Measurements from ENCODE around the gene IL22RA2. TPM values are rescaled to one million over a fixed set of nuclear protein-coding genes. Genes with fewer than 3 reads are reported as not detected.

The IL22RA2 gene
- total RNA-seq, 1 donor from 2014 or later = not detected

- H3K4me3 ChIP-seq (ENCODE audit: low read depth, low read length) = no peak overlapping the region
- no peak for TF ChIP-seq CTCF (IDR thresholded peaks at IDR 0.05; ENCODE audit: insufficient read depth, low read length, severe bottlenecking)
- FAIRE-seq (no peak), DNase-seq (ENCODE audit: low read depth) (peak; percentile 34)
- H3K27me3 ChIP-seq (ENCODE audit: control insufficient read depth, insufficient read depth, low read length) = no peaks in the 10 kb centered on the region
- no peaks in the 10 kb centered on the region for H3K36me3 ChIP-seq (ENCODE audit: control insufficient read depth, insufficient read depth, low read length)
Observed at GRCh38 chr6:137099689-137100403, 73.6 kb downstream of the IL22RA2 start.

DNA sequence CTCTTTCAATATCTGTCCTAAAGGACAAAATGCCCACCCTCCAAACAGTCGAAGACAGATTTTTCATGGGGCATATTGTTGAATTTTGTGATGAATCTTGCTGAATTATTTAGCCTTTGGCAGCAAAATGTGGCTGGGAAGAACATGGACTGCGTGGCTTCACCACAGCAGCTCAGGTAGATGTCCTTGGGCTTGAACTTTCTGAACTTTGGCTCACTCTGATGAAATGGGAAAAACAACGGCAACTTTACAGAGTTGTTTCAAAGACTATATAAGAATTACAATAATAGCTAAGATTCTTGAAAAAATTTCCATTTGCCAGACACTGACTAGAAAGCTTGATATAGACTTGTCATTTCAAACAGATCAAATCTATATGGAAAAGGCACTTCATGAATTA lies 75.9 kb downstream of the IL22RA2 start:
- Histone ChIP-seq H3K36me3 (ENCODE audit: control insufficient read depth, insufficient read depth, low read length) (no peaks in the 10 kb centered on the region), H3K27me3 (ENCODE audit: control insufficient read depth, insufficient read depth, low read length) (no peaks in the 10 kb centered on the region), H3K4me3 (ENCODE audit: low read depth, low read length) (no peak overlapping the region)
- FAIRE-seq (no peak), DNase-seq (ENCODE audit: low read depth) (no peak)
- TF ChIP-seq CTCF (IDR thresholded peaks at IDR 0.05; ENCODE audit: insufficient read depth, low read length, severe bottlenecking) = no peak

- FAIRE-seq (no peak), DNase-seq (ENCODE audit: low read depth) (peak; percentile 37)
- Histone ChIP-seq H3K36me3 (ENCODE audit: control insufficient read depth, insufficient read depth, low read length) (no peaks in the 10 kb centered on the region), H3K27me3 (ENCODE audit: control insufficient read depth, insufficient read depth, low read length) (no peaks in the 10 kb centered on the region), H3K4me3 (ENCODE audit: low read depth, low read length) (no peak overlapping the region)
- TF ChIP-seq CTCF (IDR thresholded peaks at IDR 0.05; ENCODE audit: insufficient read depth, low read length, severe bottlenecking) = no peak
Observed at GRCh38 chr6:137097057-137097456, 76.4 kb downstream of the IL22RA2 start.

DNA sequence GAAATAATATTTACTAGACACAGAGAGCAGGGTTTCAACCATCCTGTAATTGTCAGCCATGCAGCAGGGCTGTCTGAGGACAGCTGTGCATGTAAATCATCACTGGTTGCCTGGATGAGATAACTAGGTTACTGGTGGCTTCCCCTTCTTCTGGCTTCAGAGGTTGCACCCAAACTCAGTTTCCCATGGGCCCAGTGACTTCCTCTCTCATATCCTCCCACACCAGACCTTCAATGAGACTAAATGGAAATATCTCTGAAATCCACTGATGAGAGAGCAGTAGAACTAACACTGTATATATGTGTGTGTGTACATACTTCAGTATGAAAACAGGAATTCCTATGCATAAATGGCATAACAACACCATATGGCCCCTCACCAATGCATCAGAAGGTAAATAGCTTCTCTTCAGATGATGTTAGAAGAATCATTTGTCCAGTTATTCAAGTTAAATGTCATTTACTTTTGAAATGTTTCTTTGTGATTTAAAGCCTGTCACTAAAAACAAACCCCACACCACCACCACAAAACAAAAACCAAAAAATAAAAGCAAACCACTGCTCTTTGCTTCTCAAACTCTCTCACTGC lies 77.7 kb downstream of the IL22RA2 start:
- DNase-seq (ENCODE audit: low read depth) (no peak), FAIRE-seq (no peak)
- no peaks in the 10 kb centered on the region for H3K36me3 ChIP-seq (ENCODE audit: control insufficient read depth, insufficient read depth, low read length)
- no peaks in the 10 kb centered on the region for H3K27me3 ChIP-seq (ENCODE audit: control insufficient read depth, insufficient read depth, low read length)
- no peak for TF ChIP-seq CTCF (IDR thresholded peaks at IDR 0.05; ENCODE audit: insufficient read depth, low read length, severe bottlenecking)
- H3K4me3 ChIP-seq (ENCODE audit: low read depth, low read length) = no peak overlapping the region

DNA sequence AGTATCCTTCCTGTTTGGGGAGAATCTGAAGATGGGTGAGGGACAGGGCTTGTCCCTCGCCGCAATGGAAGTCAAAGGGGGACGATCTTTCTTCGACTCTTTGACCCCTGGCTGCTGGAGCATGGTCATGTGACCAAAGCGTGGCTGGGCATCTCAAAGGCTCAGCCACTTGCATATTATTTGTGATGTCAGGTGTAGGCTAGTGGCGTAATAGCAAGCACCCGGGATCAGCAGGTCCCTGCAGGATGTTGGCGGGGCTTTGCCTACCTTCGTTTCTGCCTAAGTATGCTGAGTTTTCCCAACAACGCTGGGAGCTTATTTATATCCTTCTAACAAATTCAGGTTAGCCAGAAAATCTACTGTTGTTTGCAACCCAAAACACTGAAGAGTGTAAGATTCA lies 78.4 kb downstream of the IL22RA2 start:
- no peak for TF ChIP-seq CTCF (IDR thresholded peaks at IDR 0.05; ENCODE audit: insufficient read depth, low read length, severe bottlenecking)
- no peaks in the 10 kb centered on the region for H3K36me3 ChIP-seq (ENCODE audit: control insufficient read depth, insufficient read depth, low read length)
- no peak overlapping the region for H3K4me3 ChIP-seq (ENCODE audit: low read depth, low read length)
- no peak for FAIRE-seq
- no peaks in the 10 kb centered on the region for H3K27me3 ChIP-seq (ENCODE audit: control insufficient read depth, insufficient read depth, low read length)
- no peak for DNase-seq (ENCODE audit: low read depth)
